IMR-90 (cell line): Measurements from ENCODE around the gene DNM3. TPM values are rescaled to one million over a fixed set of nuclear protein-coding genes. Genes with fewer than 3 reads are reported as not detected.

Experiments used
- ATAC-seq: fragments of 200-7000 bp; cut with Tn5 transposase; 2 replicates; pipeline ENCODE4 v1.9.1; 2020; ENCODE audit warnings: low read depth, mild to moderate bottlenecking, moderate library complexity
- BruUV-seq: library from RNA; stranded (reverse); fragments of 400-500 nt; replicated peaks from 2 replicates; lab custom pipeline; 2021; lab: Mats Ljungman, UMichigan
- CTCF ChIA-PET: fragments of 300-600 bp; formaldehyde crosslinking; extraction: SDS; loops from one replicate; lab custom pipeline; 2021; ENCODE audit warnings: antibody characterized with exemption; lab: Yijun Ruan, JAX
- POLR2A ChIA-PET: fragments of 300-600 bp; sonication (Branson Sonifier 250); formaldehyde crosslinking; loops from one replicate; lab custom pipeline; 2022; ENCODE audit warnings: antibody characterized with exemption; ENCODE audit not compliant: unreplicated experiment; lab: Charles Lee
- DNase-seq: peaks from one replicate; pipeline ENCODE4 v3.0.0; 2013
- H2AFZ ChIP-seq: replicated peaks from 2 replicates; pipeline ENCODE3; 2013; ENCODE audit warnings: low read length, mild to moderate bottlenecking; ENCODE audit not compliant: poor library complexity
- H2AK5ac ChIP-seq: 2 replicates; pipeline ENCODE4 v1.6.1; 2013; ENCODE audit warnings: low read depth, low read length, inconsistent platforms
- H2AK9ac ChIP-seq: replicated peaks from 2 replicates; pipeline ENCODE3; 2013; ENCODE audit warnings: mild to moderate bottlenecking, low read depth, low read length, moderate library complexity; ENCODE audit not compliant: poor library complexity
- H2BK120ac ChIP-seq: 2 replicates; pipeline ENCODE4 v1.6.1; 2013; ENCODE audit warnings: low read depth, low read length, inconsistent platforms
- H2BK15ac ChIP-seq: 3 replicates; pipeline ENCODE4 v1.6.1; 2013; ENCODE audit warnings: low read depth, low read length, inconsistent platforms
- H2BK20ac ChIP-seq: 2 replicates; pipeline ENCODE4 v1.6.1; 2013; ENCODE audit warnings: low read depth, mild to moderate bottlenecking, inconsistent platforms, low read length, moderate library complexity
- H2BK5ac ChIP-seq: 2 replicates; pipeline ENCODE4 v1.6.1; 2013; ENCODE audit warnings: mild to moderate bottlenecking, low read depth, low read length, inconsistent platforms; ENCODE audit not compliant: poor library complexity, severe bottlenecking
- H3K14ac ChIP-seq: replicated peaks from 2 replicates; pipeline ENCODE4 v1.6.1; 2013; ENCODE audit warnings: low read depth, low read length, inconsistent platforms
- H3K18ac ChIP-seq: 2 replicates; pipeline ENCODE4 v1.6.1; 2013; ENCODE audit warnings: low read depth, low read length, control low read depth
- H3K23ac ChIP-seq: 2 replicates; pipeline ENCODE4 v1.6.1; 2013; ENCODE audit warnings: low read depth, low read length, inconsistent platforms
- H3K27ac ChIP-seq: 2 replicates; pipeline ENCODE4 v1.5.1; 2013; ENCODE audit warnings: mild to moderate bottlenecking, control low read depth, low read length; ENCODE audit not compliant: insufficient read depth
- H3K27me3 ChIP-seq: 2 replicates; pipeline ENCODE4 v1.6.1; 2013; ENCODE audit warnings: low read length; ENCODE audit not compliant: control insufficient read depth, insufficient read depth
- H3K36me3 ChIP-seq: 2 replicates; pipeline ENCODE4 v1.6.1; 2013; ENCODE audit warnings: low read length, mixed read lengths; ENCODE audit not compliant: control insufficient read depth, insufficient read depth
- H3K4ac ChIP-seq: 2 replicates; pipeline ENCODE4 v1.6.1; 2013; ENCODE audit warnings: low read depth, low read length, inconsistent platforms
- H3K4me1 ChIP-seq: 2 replicates; pipeline ENCODE4 v1.6.1; 2013; ENCODE audit warnings: low read length, mixed read lengths; ENCODE audit not compliant: control insufficient read depth, insufficient read depth
- H3K4me2 ChIP-seq: 2 replicates; pipeline ENCODE4 v1.6.1; 2013; ENCODE audit warnings: low read depth, mild to moderate bottlenecking, control low read depth, low read length, moderate library complexity
- H3K4me3 ChIP-seq: 2 replicates; pipeline ENCODE4 v1.5.1; 2013; ENCODE audit warnings: low read depth, mild to moderate bottlenecking, control low read depth, low read length, moderate library complexity; ENCODE audit not compliant: insufficient read depth
- H3K56ac ChIP-seq: 2 replicates; pipeline ENCODE4 v1.6.1; 2013; ENCODE audit warnings: low read length, inconsistent platforms; ENCODE audit not compliant: insufficient read depth; ENCODE audit errors: extremely low read depth
- H3K79me1 ChIP-seq, 2 experiments: 2 replicates each; pipeline ENCODE4 v1.6.1; 2013; ENCODE audit warnings: low read length in 2 of 2, inconsistent platforms in 1 of 2, low read depth in 1 of 2
- H3K9ac ChIP-seq: 2 replicates; pipeline ENCODE4 v1.6.1; 2013; ENCODE audit warnings: low read depth, low read length, control low read depth
- H3K9me1 ChIP-seq: 2 replicates; pipeline ENCODE4 v1.6.1; 2013; ENCODE audit warnings: low read length, inconsistent platforms; ENCODE audit not compliant: insufficient read depth
- H3K9me3 ChIP-seq: 2 replicates; pipeline ENCODE4 v1.6.1; 2013; ENCODE audit warnings: low read length; ENCODE audit not compliant: control insufficient read depth, insufficient read depth
- H4K20me1 ChIP-seq: 2 replicates; pipeline ENCODE4 v1.6.1; 2013; ENCODE audit warnings: low read length, inconsistent platforms; ENCODE audit not compliant: insufficient read depth
- H4K5ac ChIP-seq: 2 replicates; pipeline ENCODE4 v1.6.1; 2013; ENCODE audit warnings: mild to moderate bottlenecking, low read depth, low read length, control low read depth
- H4K8ac ChIP-seq, 2 experiments: 2 replicates each; pipeline ENCODE4 v1.6.1; 2013; ENCODE audit warnings: low read depth in 2 of 2, low read length in 2 of 2, control low read depth in 1 of 2, inconsistent platforms in 1 of 2
- H4K91ac ChIP-seq: 2 replicates; pipeline ENCODE4 v1.6.1; 2013; ENCODE audit warnings: low read depth, low read length, inconsistent platforms; ENCODE audit not compliant: insufficient read depth
- CEBPB ChIP-seq: IDR thresholded peaks from 2 replicates; pipeline ENCODE4 v1.6.1; 2012; ENCODE audit warnings: low read depth, low read length, improper control_type of control experiment
- NFE2L2 ChIP-seq: fragments of 150-350 bp; IDR thresholded peaks from 2 replicates; pipeline ENCODE4 v1.6.1; 2016; ENCODE audit warnings: low read depth, mild to moderate bottlenecking, low read length
- POLR2A ChIP-seq: IDR thresholded peaks from 2 replicates; pipeline ENCODE4 v1.6.1; 2012; ENCODE audit warnings: mild to moderate bottlenecking, low read depth, low read length
- RAD21 ChIP-seq: IDR thresholded peaks from 2 replicates; pipeline ENCODE4 v1.6.1; 2012; ENCODE audit warnings: low read length, improper control_type of control experiment
- WGBS, 2 experiments: methylation state at CpG; one replicate each; pipeline versions ENCODE4 v1.1.5 to v1.1.7; 2013; ENCODE audit warnings: missing lambda C conversion rate in 2 of 2; ENCODE audit not compliant: insufficient read length in 1 of 2; ENCODE audit errors: extremely low coverage in 2 of 2; 5-methylcytosine and 5-hydroxymethylcytosine counted together
- dilution Hi-C: fragments of 300-500 bp; cut with HindIII; formaldehyde crosslinking; loops from one replicate; pipeline ENCODE4 v1.14.3; 2018; ENCODE audit warnings: low sequenced_read_pairs; ENCODE audit not compliant: unreplicated experiment
- in situ Hi-C: fragments of 300-500 bp; cut with MboI; formaldehyde crosslinking; loops from 3 replicates; pipeline ENCODE4 v1.14.3; 2019; ENCODE audit warnings: low sequenced_read_pairs, inconsistent platforms, mixed read lengths
- intact Hi-C: fragments of 100-400 bp; cut with micrococcal nuclease; formaldehyde crosslinking; loops from 2 replicates; pipeline ENCODE4 v1.10.0; 2022
- polyA plus RNA-seq, 3 experiments: library from polyadenylated mRNA; depleted of rRNA; stranded (reverse); fragments of >200 nt; gene quantifications; 2 replicates each; pipeline ENCODE4 v1.2.3, GENCODE V29; 2012; ENCODE audit warnings: low replicate concordance in 1 of 3
- total RNA-seq: library from RNA; depleted of rRNA; stranded (reverse); fragments of >200 nt; gene quantifications from 2 replicates; pipeline ENCODE4 v1.2.3, GENCODE V29; 2012

Gene DNM3
- total and polyA plus RNA-seq, 2 of the 4 experiments (the other 2 are of a cell fraction): 0.36 TPM

- H2AK9ac ChIP-seq: no peak overlapping the region
Observed at GRCh38 chr1:172212124-172212523, 370.8 kb downstream of the DNM3 start.

More at GRCh38 chr1:172212124-172212523, 370.8 kb downstream of the DNM3 start:
- Histone ChIP-seq H3K4me3 (no peak overlapping the region), H3K27ac (no peak overlapping the region), H4K5ac (no peak overlapping the region), H2BK120ac (no peak overlapping the region), H3K9ac (no peak overlapping the region), H3K14ac (no peak overlapping the region), H2BK5ac (no peak overlapping the region), H2BK15ac (no peak overlapping the region), H4K91ac (no peak overlapping the region), H4K20me1 (no peaks in the 10 kb centered on the region), H3K79me1 (no peaks in the 10 kb centered on the region), H3K23ac (no peak overlapping the region), H2BK20ac (no peak overlapping the region), H3K4me1 (no peaks in the 10 kb centered on the region), H3K9me1 (no peaks in the 10 kb centered on the region), H3K18ac (no peak overlapping the region), H3K4me2 (no peak overlapping the region), H4K8ac (no peak overlapping the region), H2AK5ac (no peak overlapping the region), H3K9me3 (peaks cover 2% of the 10 kb centered on the region; the same call in 1 of the 2 replicates), H3K4ac (no peak overlapping the region), H3K56ac (no peak overlapping the region), H2AFZ (no peak overlapping the region), H3K36me3 (no peaks in the 10 kb centered on the region), H3K27me3 (no peaks in the 10 kb centered on the region)
- CTCF ChIA-PET: no interaction called here
- WGBS, 2 experiments: no CpG with 5 or more reads among the region's 3 CpGs
- ATAC-seq: no peak
- in situ Hi-C loops (no loop called here), intact Hi-C loops (no loop called here), dilution Hi-C loops (no loop called here)
- DNase-seq: no peak
- POLR2A ChIA-PET: no interaction called here
- TF ChIP-seq RAD21: no peak
- no peak for TF ChIP-seq CEBPB
- TF ChIP-seq NFE2L2: no peak
- TF ChIP-seq POLR2A: no peak
- BruUV-seq: no TSS peak
